HL-60 (cell line): ENCODE data around the gene ACTL6B.

Source experiments
- DNase-seq, 2 experiments: peaks; one replicate each; pipeline ENCODE4 v3.0.0-alpha.2; 2010 to 2020; ENCODE audit warnings: low read depth in 1 of 2, low spot score in 1 of 2
- H3K27ac ChIP-seq: fragments of 250-450 bp; sonication (Bioruptor Pico); replicated peaks from 2 replicates; pipeline ENCODE4 v1.5.1; 2020; ENCODE audit warnings: mild to moderate bottlenecking, moderate library complexity
- H3K27me3 ChIP-seq: fragments of 250-450 bp; sonication (Bioruptor Pico); 2 replicates; pipeline ENCODE4 v1.5.1; 2021; ENCODE audit warnings: mild to moderate bottlenecking, moderate library complexity; ENCODE audit not compliant: insufficient read depth, poor library complexity, severe bottlenecking
- H3K4me3 ChIP-seq: replicated peaks from 2 replicates; pipeline ENCODE4 v1.5.1; 2011; ENCODE audit warnings: mild to moderate bottlenecking, control low read depth, low read length; ENCODE audit not compliant: insufficient read depth
- GABPA ChIP-seq: IDR thresholded peaks from 2 replicates; pipeline ENCODE4 v1.6.1; 2012; ENCODE audit warnings: low read depth
- POLR2AphosphoS5 ChIP-seq: IDR thresholded peaks from 2 replicates; pipeline ENCODE4 v1.6.1; 2012; ENCODE audit warnings: low read depth
- SPI1 ChIP-seq: IDR thresholded peaks from 2 replicates; pipeline ENCODE4 v1.6.1; 2012; ENCODE audit warnings: low read depth, mild to moderate bottlenecking, borderline replicate concordance
- TF ChIP-seq, protein P1 (sequence below): IDR thresholded peaks from 2 replicates; pipeline ENCODE4 v1.6.1; 2012; ENCODE audit warnings: low read depth; ENCODE audit not compliant: insufficient replicate concordance
- TF ChIP-seq, protein P2 (sequence below): IDR thresholded peaks from one replicate; pipeline ENCODE4 v1.5.1; 2011; ENCODE audit warnings: low read length, control low read depth, inconsistent platforms; ENCODE audit not compliant: insufficient read depth

The ACTL6B gene

DNA sequence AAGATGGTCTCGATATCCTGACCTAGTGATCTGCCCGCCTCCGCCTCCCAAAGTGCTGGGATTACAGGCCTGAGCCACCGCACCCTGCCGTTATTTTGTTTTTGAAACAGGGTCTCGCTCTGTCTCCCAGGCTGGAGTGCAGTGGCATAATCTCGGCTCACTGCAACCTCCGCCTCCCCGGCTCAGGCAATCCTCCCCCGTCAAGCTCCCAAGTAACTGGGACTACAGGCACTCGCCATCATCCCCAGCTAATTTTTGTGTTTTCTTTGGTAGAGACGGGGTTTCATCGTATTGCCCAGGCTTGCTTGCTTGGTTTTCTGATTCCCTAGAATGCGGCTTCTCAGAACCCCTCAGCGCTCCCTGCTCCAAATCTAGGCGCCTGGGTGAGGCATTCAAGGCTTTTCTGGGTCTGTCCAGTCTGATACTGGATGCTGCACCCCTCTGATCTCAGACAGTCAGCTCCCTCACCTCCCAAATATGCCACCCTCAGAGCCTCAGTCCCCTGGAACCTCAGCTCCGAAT, 16.2 kb downstream of the ACTL6B start:
- no peak for DNase-seq
- H3K27me3 ChIP-seq: no peaks in the 10 kb centered on the region
- no peak overlapping the region for H3K4me3 ChIP-seq
- no peak overlapping the region for H3K27ac ChIP-seq
- TF ChIP-seq SPI1 (no peak), POLR2AphosphoS5 (no peak), GABPA (no peak)
- TF ChIP-seq, protein P1, sequence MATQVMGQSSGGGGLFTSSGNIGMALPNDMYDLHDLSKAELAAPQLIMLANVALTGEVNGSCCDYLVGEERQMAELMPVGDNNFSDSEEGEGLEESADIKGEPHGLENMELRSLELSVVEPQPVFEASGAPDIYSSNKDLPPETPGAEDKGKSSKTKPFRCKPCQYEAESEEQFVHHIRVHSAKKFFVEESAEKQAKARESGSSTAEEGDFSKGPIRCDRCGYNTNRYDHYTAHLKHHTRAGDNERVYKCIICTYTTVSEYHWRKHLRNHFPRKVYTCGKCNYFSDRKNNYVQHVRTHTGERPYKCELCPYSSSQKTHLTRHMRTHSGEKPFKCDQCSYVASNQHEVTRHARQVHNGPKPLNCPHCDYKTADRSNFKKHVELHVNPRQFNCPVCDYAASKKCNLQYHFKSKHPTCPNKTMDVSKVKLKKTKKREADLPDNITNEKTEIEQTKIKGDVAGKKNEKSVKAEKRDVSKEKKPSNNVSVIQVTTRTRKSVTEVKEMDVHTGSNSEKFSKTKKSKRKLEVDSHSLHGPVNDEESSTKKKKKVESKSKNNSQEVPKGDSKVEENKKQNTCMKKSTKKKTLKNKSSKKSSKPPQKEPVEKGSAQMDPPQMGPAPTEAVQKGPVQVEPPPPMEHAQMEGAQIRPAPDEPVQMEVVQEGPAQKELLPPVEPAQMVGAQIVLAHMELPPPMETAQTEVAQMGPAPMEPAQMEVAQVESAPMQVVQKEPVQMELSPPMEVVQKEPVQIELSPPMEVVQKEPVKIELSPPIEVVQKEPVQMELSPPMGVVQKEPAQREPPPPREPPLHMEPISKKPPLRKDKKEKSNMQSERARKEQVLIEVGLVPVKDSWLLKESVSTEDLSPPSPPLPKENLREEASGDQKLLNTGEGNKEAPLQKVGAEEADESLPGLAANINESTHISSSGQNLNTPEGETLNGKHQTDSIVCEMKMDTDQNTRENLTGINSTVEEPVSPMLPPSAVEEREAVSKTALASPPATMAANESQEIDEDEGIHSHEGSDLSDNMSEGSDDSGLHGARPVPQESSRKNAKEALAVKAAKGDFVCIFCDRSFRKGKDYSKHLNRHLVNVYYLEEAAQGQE: no peak
- TF ChIP-seq, protein P2, sequence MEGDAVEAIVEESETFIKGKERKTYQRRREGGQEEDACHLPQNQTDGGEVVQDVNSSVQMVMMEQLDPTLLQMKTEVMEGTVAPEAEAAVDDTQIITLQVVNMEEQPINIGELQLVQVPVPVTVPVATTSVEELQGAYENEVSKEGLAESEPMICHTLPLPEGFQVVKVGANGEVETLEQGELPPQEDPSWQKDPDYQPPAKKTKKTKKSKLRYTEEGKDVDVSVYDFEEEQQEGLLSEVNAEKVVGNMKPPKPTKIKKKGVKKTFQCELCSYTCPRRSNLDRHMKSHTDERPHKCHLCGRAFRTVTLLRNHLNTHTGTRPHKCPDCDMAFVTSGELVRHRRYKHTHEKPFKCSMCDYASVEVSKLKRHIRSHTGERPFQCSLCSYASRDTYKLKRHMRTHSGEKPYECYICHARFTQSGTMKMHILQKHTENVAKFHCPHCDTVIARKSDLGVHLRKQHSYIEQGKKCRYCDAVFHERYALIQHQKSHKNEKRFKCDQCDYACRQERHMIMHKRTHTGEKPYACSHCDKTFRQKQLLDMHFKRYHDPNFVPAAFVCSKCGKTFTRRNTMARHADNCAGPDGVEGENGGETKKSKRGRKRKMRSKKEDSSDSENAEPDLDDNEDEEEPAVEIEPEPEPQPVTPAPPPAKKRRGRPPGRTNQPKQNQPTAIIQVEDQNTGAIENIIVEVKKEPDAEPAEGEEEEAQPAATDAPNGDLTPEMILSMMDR: no peak

DNA sequence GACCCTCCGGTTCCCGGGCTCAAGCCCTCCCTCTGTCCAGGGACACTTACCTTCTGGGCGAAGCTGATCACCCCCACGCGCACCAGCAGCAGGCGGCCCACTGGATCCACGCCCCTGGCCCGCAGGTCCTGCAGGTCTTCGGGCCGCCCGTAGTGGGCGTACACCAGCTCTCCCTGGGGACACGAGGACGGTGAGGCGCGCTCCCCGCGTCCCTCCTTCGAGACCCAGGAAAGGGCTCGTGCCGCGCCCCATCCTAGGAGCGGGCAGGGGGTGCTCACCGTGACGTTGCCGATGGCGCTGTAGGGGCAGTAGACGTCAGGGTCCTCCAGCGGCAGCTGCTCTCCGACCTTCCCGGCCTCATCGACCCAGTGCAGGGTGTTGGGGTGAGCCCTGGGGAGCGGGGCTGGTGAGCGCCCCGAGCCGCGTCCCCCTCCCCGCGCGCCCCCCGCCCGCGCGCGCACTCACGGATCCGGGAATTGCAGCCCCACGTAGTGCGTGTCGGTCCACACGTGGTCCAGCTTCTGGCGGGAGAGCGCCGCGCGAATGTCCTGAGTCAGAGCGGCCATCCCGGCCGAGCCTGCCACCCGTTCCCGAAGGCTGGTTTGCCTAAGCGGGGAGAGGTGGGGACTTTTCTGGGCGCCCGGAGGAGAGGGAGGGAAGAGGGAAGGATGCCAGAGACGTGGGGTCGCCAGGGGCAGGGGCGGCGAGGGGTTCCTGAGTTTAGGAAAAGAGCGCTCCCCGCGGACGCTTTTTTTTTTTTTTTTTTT, 23.1 kb downstream of the ACTL6B start:
- DNase-seq: peak; percentile 63 to 70
- H3K27me3 ChIP-seq: no peaks in the 10 kb centered on the region
- TF ChIP-seq SPI1 (no peak), POLR2AphosphoS5 (no peak), GABPA (no peak)
- TF ChIP-seq, protein P2: peak; percentile 13
- TF ChIP-seq, protein P1: no peak
- H3K27ac ChIP-seq: peak overlapping the region; percentile 45; the same call in 1 of the 2 replicates
- H3K4me3 ChIP-seq: peak overlapping the region; percentile 70

DNA sequence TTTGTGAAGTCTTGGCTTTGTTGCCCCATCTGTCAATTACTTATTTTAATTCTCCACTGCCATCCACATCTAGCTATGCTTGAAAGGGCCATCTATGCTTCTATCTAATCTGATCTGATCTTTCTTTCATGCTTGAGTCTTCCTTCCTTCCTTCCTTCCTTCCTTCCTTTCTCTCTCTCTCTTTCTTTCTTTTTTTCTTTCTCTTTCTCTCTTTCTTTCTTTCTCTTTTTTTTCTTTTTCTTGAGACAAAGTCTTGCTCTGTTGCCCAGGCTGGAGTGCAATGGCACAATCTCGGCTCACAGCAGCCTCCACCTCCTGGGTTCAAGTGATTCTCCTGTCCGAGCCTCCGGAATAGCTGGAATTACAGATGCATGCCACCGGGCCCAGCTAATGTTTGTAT, 26.2 kb downstream of the ACTL6B start:
- Histone ChIP-seq H3K27me3 (no peaks in the 10 kb centered on the region), H3K4me3 (no peak overlapping the region), H3K27ac (no peak overlapping the region)
- TF ChIP-seq GABPA: no peak
- no peak for TF ChIP-seq SPI1
- TF ChIP-seq POLR2AphosphoS5: no peak
- TF ChIP-seq, protein P1: no peak
- TF ChIP-seq, protein P2: no peak
- no peak for DNase-seq
